Measurements from ENCODE around the gene BAHCC1.

Gene BAHCC1

DNA sequence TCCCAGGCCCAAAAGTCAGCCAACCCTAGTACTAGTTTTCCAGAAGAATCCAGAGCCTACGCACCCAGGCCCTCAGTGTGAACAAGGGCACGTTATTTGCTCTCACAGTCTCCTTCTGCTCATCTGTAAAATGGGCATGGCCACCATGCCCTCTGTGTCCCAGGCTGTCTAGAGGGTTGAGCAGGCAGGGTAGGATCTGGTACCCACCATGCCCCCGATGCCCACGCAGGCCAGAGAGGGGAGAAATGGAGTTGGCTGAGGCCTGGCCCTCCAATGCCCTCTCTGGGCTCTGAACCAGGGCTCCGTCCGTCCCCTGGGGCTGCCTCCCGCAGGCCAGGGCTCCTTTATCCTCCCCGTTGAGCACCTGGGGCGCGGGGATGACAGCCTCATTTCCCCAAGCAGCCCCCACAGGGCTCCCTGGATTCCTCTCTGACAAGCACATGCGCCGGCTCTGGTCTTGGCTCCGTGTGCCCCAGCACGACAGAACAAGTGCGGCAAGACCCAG, 9.1 kb upstream of the BAHCC1 start:
- no peak for DNase-seq (ENCODE audit: low read depth in 2 of 3, low spot score in 2 of 3)

DNA sequence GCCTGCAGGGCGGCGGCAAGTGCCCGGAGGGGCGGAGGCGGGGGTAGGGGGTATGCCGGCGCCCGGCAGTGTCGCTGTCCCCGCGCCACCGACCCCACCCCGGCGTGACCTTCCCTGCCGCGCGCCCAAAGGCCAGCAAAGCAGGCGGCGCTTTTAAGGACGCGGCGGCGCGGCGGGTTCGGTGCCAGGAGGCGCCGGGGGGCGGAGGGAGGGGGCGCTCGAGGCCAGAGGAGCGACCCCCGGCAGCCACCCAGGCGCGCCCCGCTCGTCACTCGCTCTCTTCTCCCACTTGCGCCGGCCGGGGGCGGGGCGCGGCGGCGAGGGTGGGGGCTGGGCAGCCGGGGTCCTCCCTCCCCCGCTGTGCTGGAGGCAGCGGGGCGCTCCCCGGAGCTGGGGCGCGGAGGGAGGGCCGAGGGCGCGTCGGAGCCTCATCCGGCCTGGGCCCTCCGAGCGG, 8.6 kb upstream of the BAHCC1 start:
- no peak for DNase-seq (ENCODE audit: low read depth in 2 of 3, low spot score in 2 of 3)

DNA sequence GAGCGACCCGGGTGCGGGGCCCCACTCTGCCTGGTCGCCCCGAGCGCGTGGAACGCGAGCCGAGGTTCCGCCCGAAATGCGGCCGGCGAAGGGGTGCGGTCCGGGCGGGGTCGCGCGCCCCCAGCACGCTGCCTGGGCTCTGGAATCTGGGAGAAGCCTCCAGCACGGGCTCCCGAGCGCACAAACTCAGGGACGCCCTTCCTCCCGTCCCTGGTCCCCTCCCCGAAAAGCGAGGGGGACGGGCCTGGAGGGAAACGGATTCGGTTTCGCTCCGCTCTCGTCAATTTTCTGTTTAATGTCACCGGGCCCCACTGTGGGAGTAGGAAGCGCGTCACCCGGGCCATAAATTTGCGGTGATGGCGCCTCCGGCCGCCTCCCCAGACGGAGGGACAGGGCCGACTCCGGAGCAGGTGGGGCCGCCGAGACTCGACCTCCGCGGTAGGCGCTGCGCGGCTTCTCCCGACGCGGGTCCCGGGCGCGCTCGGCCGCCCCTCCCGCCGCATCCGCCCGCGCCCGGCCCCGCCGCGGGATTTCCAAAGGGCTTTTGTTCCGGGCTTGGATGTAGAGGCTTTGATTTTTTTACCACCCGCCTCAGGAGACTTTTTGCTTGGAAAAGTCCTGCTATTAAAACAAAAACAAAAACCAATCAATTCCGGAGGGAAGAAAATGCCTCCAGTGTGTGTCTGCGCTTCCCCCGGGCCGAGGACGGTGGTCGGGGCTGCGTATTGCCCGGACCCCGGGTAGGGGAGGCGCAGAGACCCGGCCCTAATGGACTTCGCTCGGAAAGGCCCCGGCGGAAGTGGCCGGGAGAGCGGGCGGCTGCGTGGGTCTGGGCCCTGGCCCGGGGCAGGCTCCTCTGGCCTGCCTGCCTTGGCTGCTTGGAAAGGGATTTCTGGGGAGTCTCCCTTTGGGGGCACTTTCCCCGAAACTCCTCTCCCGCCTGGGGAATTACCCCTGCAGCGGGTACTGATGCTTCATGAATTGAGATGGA, 7.9 kb upstream of the BAHCC1 start:
- DNase-seq (ENCODE audit: low read depth in 2 of 3, low spot score in 2 of 3): no peak

DNA sequence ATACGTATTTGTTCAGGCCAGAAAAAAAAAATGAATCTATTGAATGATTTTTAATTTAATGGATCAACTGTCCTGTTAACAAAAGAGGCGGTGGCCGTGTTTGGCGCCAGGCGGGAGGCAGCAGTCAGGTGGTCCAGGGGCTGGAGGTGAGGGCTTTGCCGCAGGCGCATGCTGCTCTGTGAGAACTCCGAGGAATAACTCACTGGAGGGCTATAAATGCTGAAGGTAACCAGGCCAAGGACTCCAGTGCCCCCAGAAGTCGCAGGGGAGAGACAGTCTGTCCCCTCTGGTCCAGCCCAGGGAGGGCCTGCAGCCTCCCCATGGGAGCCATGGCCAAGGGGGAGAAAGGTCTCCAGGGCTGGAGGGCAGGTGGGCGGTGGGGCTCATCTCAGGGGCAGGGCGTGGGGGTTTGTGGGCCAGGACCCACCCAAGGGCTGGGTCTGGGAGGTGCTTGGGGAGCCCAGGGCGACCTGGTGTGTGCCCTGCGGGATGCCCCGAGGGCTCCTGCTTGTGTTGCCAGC, 7.1 kb upstream of the BAHCC1 start:
- no peak for DNase-seq (ENCODE audit: low read depth in 2 of 3, low spot score in 2 of 3)

- DNase-seq (ENCODE audit: low read depth in 2 of 3, low spot score in 2 of 3): no peak
These were observed 6.5 kb upstream of the BAHCC1 start for GRCh38 chr17:81388612-81389367.

GRCh38 chr17:81389585-81389984, 5.7 kb upstream of the BAHCC1 start:
- no peak for DNase-seq (ENCODE audit: low read depth in 2 of 3, low spot score in 2 of 3)

DNA sequence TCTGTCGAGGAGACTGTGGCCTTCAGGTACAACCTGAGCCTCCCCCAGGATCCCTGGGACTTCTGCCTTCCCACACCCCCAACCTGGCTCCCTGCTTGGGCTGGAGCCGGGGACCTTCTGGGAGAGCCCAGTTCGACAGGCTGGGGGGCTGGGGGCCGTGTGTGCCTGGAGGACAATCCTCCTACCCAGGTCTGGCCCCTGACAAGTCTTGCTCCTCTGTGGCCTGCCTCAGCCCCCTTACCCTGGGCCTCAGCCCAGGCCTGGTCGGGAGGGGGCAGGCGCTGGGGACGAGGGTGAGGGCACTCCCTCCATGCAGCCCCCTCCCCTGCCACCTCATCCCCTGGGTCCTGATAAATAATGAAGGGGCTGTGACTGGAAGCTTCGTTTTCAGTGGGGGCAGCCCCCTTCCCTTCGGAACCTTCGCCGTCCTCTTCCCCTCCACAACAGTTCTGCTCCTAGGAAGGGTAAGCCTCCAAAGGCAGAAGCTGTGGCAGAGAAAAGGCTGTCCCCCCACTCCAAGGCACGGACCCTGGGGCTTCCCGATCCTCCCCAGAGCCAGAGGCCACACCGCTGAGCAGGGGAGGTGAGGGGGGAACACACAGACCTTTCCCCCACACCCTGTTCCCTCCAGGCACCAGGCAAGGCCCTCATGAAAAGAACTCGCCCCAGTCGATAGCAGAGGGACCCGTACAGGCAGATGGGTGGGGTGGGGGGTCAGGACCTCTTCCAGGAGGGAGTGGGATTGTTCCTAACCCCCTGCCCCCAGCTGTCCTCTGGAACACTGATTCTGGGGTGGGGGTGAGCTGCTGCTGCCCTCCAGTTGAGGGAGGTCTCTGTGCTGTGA, 5.0 kb upstream of the BAHCC1 start:
- DNase-seq (ENCODE audit: low read depth in 2 of 3, low spot score in 2 of 3): no peak

DNA sequence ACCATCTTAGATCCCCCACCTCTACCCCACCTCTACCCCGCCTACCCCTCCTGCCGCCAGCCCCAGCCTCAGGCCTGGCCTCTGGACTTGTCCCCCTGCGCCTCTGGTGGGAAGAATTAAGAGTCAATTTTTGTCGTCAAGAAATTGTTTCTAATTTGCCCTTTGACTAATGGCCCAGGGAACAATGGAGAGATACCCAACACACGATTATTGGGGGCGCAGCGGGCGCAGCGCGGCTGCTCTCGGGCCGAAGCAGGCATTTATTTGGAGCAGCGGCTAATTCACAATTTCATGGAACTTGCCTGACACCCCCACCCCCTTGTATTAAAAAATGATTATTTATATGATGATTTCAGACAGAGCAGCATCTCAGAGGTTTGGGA, 4.4 kb upstream of the BAHCC1 start:
- DNase-seq (ENCODE audit: low read depth in 2 of 3, low spot score in 2 of 3): no peak

DNA sequence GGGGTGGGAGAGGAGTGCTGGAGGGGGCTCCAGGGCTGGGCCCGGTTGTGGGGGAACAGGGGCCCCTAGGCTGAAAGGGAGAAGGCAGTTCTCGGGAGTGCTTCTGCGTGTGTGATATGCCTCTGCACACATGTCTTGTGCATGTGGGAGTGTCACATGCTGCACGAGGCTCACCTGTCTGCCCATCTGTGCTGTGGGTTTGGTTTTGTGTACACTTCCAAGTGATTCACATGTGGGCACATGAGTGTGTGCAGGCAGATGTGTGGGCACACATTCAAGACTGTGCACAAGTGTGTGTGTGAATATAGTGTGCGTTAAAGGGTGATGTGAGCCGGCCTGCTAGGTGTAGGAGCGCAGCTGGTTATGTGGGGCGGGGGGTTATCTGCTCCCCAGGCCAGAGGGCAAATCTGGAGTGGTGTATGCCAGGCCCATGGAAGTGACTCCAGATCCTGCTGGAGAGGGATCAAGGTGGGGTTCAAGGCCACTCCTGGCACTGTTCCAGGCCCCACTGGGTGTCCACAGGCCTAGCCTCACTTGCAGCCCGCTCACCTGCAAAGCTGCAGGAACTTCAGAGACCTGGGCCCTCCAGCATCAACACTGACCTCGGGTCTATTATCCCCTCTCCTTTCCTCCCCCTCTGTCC, 3.8 kb upstream of the BAHCC1 start:
- no peak for DNase-seq (ENCODE audit: low read depth in 2 of 3, low spot score in 2 of 3)

DNA sequence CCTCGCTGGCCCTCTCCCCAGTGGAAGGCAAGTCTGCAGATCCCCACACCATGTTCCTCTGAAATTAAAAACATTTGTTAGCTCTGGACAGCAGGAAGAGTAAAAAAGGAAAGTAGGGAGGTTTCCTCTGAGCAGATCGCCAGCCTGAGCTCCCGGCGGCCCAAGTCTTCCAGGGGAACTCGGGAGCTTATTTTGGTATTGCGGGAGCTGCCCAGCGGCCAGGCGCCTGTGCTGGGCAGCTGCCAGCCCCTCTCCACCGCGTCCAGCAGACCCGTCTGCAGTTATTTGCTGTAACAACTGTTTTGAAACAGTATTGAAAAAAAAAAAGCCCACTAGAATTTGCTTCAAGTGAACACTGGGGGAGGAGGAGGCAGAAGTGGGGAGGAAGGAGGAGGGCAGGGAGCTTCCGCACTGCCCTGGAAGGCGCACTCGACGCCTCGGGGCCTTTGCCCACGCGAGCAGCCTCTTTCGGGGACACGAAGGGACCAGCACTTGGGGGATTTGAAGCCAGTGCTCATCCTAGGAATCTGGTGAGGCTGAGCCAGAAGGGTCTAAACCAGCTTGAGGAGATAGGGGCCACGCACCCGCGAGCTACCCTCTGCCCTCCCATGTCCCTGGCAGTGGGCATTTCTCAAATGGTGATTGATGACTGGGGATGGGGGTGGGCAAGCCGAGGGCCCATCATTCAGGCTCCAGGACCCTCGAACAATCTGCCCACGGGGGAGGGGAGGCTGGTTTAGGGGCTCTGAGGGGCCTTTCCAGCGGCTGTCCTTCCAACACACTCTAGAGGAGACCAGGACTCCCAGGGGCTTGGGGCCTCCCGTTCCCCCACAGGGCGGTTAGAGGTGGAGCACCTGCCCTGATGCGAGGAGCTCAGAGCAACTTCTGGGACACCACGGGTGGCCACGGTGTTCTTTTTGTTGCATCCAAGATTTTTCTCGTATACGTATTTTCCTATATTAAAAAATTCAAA, 3.0 kb upstream of the BAHCC1 start:
- no peak for DNase-seq (ENCODE audit: low read depth in 2 of 3, low spot score in 2 of 3)

GRCh38 chr17:81392909-81393654, 2.2 kb upstream of the BAHCC1 start:
- no peak for DNase-seq (ENCODE audit: low read depth in 2 of 3, low spot score in 2 of 3)

DNA sequence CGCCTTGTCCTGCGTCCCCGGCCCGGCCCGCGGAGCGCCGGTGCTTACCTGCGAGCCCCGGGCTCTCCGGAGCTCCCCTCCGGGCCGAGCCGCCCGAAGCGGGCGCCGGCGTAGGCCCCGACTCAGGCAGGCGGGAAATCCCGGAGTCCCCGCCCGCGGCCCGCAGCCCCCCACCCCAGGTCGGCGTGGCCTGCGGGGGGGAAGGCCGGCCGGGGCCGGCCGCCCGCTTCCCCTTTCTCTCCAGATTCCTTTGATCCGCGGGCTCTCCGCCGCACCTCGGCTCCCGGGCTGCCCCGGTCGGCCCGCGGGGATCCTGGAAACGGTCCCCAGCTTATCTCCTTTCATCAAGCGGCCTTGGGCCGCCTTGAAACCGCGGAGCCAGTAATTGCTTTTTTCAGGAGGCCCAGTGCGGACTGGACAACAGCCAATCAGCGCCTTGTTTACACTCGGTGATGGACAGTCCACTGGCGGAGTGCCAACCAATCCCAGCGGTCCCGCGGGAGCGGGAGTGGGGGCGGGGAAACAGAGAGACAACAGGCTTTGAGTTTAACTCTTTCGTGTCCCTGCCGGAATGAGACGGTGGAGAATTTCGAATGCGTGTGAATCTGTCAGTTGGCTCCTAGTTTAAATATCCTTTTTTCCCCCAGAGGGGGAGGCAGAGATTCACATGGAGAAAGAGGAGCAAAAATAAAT, 1.4 kb upstream of the BAHCC1 start:
- DNase-seq (ENCODE audit: low read depth in 2 of 3, low spot score in 2 of 3): peak; percentile 60 to 85 (median 66)

DNA sequence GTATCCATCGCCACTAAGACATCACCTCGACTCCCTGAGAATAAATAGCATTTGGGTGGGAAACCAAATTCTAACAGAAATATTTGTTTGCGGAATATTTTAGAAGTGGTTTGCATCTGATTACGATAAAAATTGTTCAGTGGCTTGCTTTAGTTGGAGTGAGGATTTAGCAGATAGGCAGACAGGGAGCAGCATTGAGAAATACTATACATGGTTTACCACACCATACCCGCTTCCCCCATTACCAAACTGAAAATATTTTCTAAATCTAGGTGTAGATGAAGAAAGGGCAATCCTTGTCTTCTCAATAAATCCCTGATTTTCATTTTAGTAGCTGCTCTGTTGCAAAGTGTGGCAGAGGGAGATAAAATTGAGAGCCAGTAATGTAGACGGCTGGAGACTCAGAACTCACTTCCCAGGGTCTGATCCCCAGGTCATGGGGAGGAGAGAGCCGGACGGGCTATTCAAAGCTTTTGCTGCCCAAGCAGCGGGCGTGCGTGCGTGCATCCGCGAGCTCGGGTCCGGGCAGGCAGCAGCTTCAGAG, 808 bp upstream of the BAHCC1 start:
- DNase-seq (ENCODE audit: low read depth in 2 of 3, low spot score in 2 of 3): no peak

- DNase-seq (ENCODE audit: low read depth in 2 of 3, low spot score in 2 of 3): no peak
These were observed 482 bp downstream of the BAHCC1 start for GRCh38 chr17:81395600-81396277.

DNA sequence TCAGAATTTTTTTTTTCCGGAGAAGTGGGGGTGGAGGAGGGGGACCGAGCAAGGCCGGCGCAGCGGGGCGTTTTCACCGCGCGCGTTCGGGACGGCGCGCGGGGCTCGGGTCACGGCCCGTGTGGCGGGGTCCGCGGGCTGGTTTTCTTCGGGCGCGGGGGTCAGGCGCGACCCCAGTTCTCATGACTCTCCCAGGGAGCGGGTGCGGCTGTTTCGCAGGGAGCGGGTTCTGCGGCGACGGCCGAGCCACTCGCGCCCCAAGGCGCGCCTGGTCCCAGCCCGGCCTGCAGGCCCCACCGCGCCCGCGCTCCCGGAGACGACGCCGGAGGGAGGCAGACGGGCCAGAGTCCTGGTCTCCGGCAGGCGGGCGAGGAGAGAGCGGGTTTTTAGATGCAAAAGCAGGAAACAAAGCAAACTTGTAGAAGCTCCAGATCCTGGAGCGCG, 1.0 kb downstream of the BAHCC1 start:
- DNase-seq (ENCODE audit: low read depth in 2 of 3, low spot score in 2 of 3): no peak

DNA sequence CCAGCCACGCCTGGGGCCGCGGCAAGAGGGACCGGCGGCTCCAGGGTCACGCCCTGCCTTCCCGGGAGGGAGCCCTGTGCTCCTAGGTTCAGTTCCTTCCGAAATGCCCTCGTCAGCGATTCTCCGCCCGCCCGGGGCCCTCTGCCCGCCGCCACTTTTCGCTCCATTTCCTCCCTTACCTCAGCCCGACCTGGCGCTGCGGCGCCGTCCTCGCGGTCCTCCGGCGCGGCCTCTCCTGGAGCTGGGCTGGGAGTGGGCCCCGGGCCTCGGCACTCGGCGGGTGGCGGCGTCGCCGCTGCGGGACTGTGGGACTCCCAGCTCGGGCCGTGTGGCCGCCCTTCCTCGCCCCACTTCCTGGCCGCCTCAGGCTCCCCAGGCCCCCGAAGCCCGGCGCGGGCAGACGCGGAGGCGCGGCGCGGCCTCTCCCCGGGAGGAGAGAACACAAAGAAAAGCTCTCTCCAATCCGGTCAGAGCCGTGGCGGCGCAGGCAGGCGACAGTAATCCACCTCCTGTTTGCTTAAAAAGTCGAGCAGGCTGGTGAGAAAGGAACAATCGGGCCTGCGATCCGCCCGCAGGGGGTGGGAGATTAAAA, 1.6 kb downstream of the BAHCC1 start:
- no peak for DNase-seq (ENCODE audit: low read depth in 2 of 3, low spot score in 2 of 3)

All from activated CD8-positive, alpha-beta memory T cell treated with anti-CD3 and anti-CD28 coated beads for 48 hours (primary cell).